ENCODE results near the gene PREP.

DNA sequence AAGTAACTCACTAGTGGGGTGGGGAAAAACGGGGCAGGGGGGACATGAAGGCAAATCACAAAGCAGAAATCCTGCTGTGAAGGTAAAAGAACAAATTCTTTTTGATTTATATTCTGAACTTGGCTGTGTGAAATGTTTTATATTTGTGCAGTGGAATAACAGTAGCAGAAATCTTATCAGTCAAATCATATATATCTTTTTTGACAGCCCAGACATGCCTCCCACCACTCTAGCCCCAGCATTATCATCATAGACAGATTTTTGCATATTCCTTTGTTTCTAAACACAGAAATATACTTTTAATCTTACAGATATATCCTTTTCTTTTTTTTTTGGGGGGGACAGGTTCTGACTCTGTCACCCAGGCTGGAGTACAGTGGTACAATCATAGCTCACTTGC lies 97.4 kb downstream of the PREP start:
- TF ChIP-seq, protein P1, sequence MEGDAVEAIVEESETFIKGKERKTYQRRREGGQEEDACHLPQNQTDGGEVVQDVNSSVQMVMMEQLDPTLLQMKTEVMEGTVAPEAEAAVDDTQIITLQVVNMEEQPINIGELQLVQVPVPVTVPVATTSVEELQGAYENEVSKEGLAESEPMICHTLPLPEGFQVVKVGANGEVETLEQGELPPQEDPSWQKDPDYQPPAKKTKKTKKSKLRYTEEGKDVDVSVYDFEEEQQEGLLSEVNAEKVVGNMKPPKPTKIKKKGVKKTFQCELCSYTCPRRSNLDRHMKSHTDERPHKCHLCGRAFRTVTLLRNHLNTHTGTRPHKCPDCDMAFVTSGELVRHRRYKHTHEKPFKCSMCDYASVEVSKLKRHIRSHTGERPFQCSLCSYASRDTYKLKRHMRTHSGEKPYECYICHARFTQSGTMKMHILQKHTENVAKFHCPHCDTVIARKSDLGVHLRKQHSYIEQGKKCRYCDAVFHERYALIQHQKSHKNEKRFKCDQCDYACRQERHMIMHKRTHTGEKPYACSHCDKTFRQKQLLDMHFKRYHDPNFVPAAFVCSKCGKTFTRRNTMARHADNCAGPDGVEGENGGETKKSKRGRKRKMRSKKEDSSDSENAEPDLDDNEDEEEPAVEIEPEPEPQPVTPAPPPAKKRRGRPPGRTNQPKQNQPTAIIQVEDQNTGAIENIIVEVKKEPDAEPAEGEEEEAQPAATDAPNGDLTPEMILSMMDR (conservative IDR thresholded peaks at IDR 0.05; ENCODE audit: low read depth, low read length), result no peak
- no peak for TF ChIP-seq EZH2 (IDR thresholded peaks at IDR 0.05; ENCODE audit: borderline replicate concordance, low read depth, low read length, poor library complexity, severe bottlenecking)
